ENCODE data around the gene OTUB2.

- TF ChIP-seq CTCF (IDR thresholded peaks at IDR 0.05) (no peak), POLR2A (IDR thresholded peaks at IDR 0.05) (no peak)
Measured at GRCh38 chr14:94075008-94075407, 48.9 kb downstream of the OTUB2 start.
